Heart left ventricle (tissue), 13 donors: Measurements from ENCODE around the gene NTM.

Source experiments
- POLR2A ChIP-seq, 2 donors: fragments of 450-650 bp; IDR thresholded peaks; one replicate each; pipeline ENCODE4 v1.6.1; 2017; ENCODE audit warnings: antibody characterized with exemption in 2 of 2, mild to moderate bottlenecking in 2 of 2, moderate library complexity in 2 of 2
- TF ChIP-seq, protein P1 (sequence below), 12 donors: fragments of 200-600 bp; sonication (generic) in 4 of 12; IDR thresholded peaks; one replicate each; pipeline versions ENCODE4 v1.5.0 to v1.8.0; 2018 to 2022; ENCODE audit warnings: antibody characterized with exemption in 12 of 12, mild to moderate bottlenecking in 5 of 12
- donor health status: ischemic (EF 13 %, LVEDD 7.1; RV severe dilation, severe dysfunction).
- donor health status: DM: no; HTN: yes; CAD: no.
- donor health status: DM: no; HTN: no; CAD: no.
- donor health status: ischemic (EF 25% LVEDD 6.9; RV normal size, moderate dysfunction).
- donor health status: ischemic (EF 25% LVEDD 5.7; RV mildly dilated, moderate dysfunction).
- donor health status: ischemic (EF 35%, LVEDD 5.7; RV mildly dilated, moderate dysfunction).
- donor health status: nonischemic (EF 11% LVEDD 7.7; RV severe dilation, severe dysfunction).
- donor health status: DM: yes; HTN: yes; CAD: no.
- donor health status: PGD.
- donor health status: ischemic (EF 29% LVEDD 5.4; RV normal size, mild dysfunction).
- donor health status: nonischemic (EF 23%, LVEDD 6.1; RV moderate dilation, normal function).

DNA sequence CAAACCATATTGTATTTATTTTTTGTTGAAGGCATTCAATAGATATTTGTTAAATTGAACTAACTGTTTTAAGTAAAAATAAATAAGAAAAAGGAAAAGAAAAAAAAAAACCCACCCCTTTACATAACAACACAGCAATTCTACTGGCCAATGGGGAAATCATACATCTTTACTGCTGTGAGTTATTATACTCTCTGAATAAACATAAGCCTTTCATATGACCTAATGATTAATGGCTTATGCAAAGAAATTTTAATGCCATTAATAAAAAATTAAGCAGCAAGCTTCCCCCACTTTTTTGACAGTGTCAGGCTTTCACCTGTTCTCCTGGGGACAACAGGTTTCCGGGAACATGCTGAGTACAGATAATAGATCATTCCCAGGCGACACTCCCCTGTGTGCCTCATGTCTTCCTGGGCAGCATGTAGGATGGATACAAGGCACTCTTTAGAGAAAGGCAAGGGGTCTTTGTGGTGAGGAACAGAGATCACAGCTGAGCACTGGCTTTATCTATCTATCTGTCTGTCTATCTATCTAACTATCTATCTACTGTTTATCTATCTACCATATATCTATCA lies 676.0 kb downstream of the NTM start:
- no peak for TF ChIP-seq POLR2A (IDR thresholded peaks at IDR 0.05)
- TF ChIP-seq, protein P1, sequence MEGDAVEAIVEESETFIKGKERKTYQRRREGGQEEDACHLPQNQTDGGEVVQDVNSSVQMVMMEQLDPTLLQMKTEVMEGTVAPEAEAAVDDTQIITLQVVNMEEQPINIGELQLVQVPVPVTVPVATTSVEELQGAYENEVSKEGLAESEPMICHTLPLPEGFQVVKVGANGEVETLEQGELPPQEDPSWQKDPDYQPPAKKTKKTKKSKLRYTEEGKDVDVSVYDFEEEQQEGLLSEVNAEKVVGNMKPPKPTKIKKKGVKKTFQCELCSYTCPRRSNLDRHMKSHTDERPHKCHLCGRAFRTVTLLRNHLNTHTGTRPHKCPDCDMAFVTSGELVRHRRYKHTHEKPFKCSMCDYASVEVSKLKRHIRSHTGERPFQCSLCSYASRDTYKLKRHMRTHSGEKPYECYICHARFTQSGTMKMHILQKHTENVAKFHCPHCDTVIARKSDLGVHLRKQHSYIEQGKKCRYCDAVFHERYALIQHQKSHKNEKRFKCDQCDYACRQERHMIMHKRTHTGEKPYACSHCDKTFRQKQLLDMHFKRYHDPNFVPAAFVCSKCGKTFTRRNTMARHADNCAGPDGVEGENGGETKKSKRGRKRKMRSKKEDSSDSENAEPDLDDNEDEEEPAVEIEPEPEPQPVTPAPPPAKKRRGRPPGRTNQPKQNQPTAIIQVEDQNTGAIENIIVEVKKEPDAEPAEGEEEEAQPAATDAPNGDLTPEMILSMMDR (IDR thresholded peaks at IDR 0.05) = no peak
